A549 (cell line): Measurements from ENCODE around the gene RHOB. TPM values are rescaled to one million over a fixed set of nuclear protein-coding genes. Genes with fewer than 3 reads are reported as not detected.
A peak's percentile ranks its signal among the peaks of the same experiment; 100 is the strongest.

Experiments used
- ATAC-seq, 2 experiments: fragments of 200-7000 bp in 1 of 2; fragments of >200 bp in 1 of 2; cut with Nextera tagmentation in 1 of 2; cut with Tn5 transposase in 1 of 2; 3 replicates each; pipeline versions ENCODE4 v1.8.0 to v1.9.1; 2018 to 2020; ENCODE audit warnings: mild to moderate bottlenecking in 1 of 2, moderate library complexity in 1 of 2
- CTCF ChIA-PET: fragments of 300-600 bp; sonication (Branson Sonifier 250); formaldehyde crosslinking; extraction: SDS; loops from one replicate; lab custom pipeline; 2021; ENCODE audit warnings: antibody characterized with exemption, inconsistent platforms; lab: Yijun Ruan, JAX
- POLR2A ChIA-PET: fragments of 350-600 bp; formaldehyde crosslinking; extraction: SDS; loops from one replicate; lab custom pipeline; 2021; ENCODE audit warnings: antibody characterized with exemption, inconsistent platforms; lab: Yijun Ruan, JAX
- DNase-seq, 2 experiments: peaks; one replicate each; pipeline versions ENCODE4 v3.0.0 to v3.0.0-alpha.2; 2011 to 2016; ENCODE audit warnings: low read depth in 1 of 2, low spot score in 1 of 2
- FAIRE-seq: peaks from 2 replicates; lab custom pipeline; 2011; peaks lifted over from hg19 to GRCh38; lab: Jason Lieb, UNC
- H3K27ac ChIP-seq, 2 experiments: fragments of >200 bp; sonication (Bioruptor Twin); formaldehyde crosslinking; 3 replicates each; pipeline ENCODE4 v1.5.1; 2016 to 2017
- H3K4me1 ChIP-seq: fragments of >200 bp; sonication (Bioruptor Twin); formaldehyde crosslinking; 3 replicates; pipeline ENCODE4 v1.6.1; 2016
- H3K4me2 ChIP-seq: fragments of >200 bp; sonication (Bioruptor Twin); formaldehyde crosslinking; 3 replicates; pipeline ENCODE4 v1.6.1; 2016
- H3K4me3 ChIP-seq: fragments of >200 bp; sonication (Bioruptor Twin); formaldehyde crosslinking; 3 replicates; pipeline ENCODE4 v1.5.1; 2016
- H3K9me3 ChIP-seq: fragments of >200 bp; sonication (Bioruptor Twin); formaldehyde crosslinking; 3 replicates; pipeline ENCODE4 v1.6.1; 2016
- BHLHE40 ChIP-seq: IDR thresholded peaks from 2 replicates; pipeline ENCODE4 v1.6.1; 2012; ENCODE audit warnings: low read depth, low read length, inconsistent platforms
- CBX2 ChIP-seq: fragments of 200-600 bp; sonication (generic); IDR thresholded peaks from 2 replicates; pipeline ENCODE4 v1.6.1; 2016; ENCODE audit warnings: low read depth, mild to moderate bottlenecking, borderline replicate concordance
- CBX8 ChIP-seq: fragments of 200-600 bp; sonication (generic); IDR thresholded peaks from 2 replicates; pipeline ENCODE4 v1.6.1; 2016
- CEBPB ChIP-seq, 2 experiments: fragments of >200 bp in 1 of 2; sonication (Bioruptor Twin) in 1 of 2; formaldehyde crosslinking in 1 of 2; IDR thresholded peaks; 2 replicates each; pipeline ENCODE4 v1.6.1; 2012 to 2016
- E2F6 ChIP-seq: IDR thresholded peaks from 2 replicates; pipeline ENCODE4 v1.6.1; 2012; ENCODE audit warnings: low read depth, borderline replicate concordance
- ESRRA ChIP-seq: fragments of 150-350 bp; IDR thresholded peaks from 2 replicates; pipeline ENCODE4 v1.6.1; 2014; ENCODE audit warnings: mild to moderate bottlenecking, low read length, borderline replicate concordance
- FOSB ChIP-seq: fragments of 250-450 bp; sonication (Bioruptor Pico); IDR thresholded peaks from 2 replicates; pipeline ENCODE4 v1.5.0; 2020; ENCODE audit warnings: mild to moderate bottlenecking, moderate library complexity
- HDAC2 ChIP-seq: fragments of 200-600 bp; sonication (generic); IDR thresholded peaks from 2 replicates; pipeline ENCODE4 v1.6.1; 2016
- HES2 ChIP-seq: fragments of >200 bp; sonication (Bioruptor Twin); formaldehyde crosslinking; IDR thresholded peaks from 2 replicates; pipeline ENCODE4 v1.6.1; 2016
- HOXB13 ChIP-seq: fragments of 250-450 bp; sonication (Bioruptor Pico); IDR thresholded peaks from 2 replicates; pipeline ENCODE4 v1.5.0; 2020; ENCODE audit warnings: low read depth, mild to moderate bottlenecking, moderate library complexity
- KDM5A ChIP-seq: fragments of 200-600 bp; sonication (generic); IDR thresholded peaks from 2 replicates; pipeline ENCODE4 v1.6.1; 2016; ENCODE audit warnings: antibody characterized with exemption, mild to moderate bottlenecking
- NFE2L2 ChIP-seq: fragments of 150-350 bp; conservative IDR thresholded peaks from 2 replicates; pipeline ENCODE4 v1.6.1; 2014; ENCODE audit warnings: low read length
- NR3C1 ChIP-seq: fragments of >200 bp; sonication (Bioruptor Twin); formaldehyde crosslinking; IDR thresholded peaks from 3 replicates; pipeline ENCODE4 v1.6.1; 2017
- POLR2AphosphoS2 ChIP-seq: conservative IDR thresholded peaks from 2 replicates; pipeline ENCODE4 v1.6.1; 2012; ENCODE audit warnings: low read length, improper control_type of control experiment, inconsistent platforms
- RAD21 ChIP-seq, 2 experiments: fragments of >200 bp in 1 of 2; sonication (Bioruptor Twin) in 1 of 2; formaldehyde crosslinking in 1 of 2; IDR thresholded peaks in 1 of 2; conservative IDR thresholded peaks in 1 of 2; 2 replicates in 1 of 2; 3 replicates in 1 of 2; pipeline ENCODE4 v1.6.1; 2012 to 2018; ENCODE audit warnings: inconsistent platforms in 1 of 2
- RARB ChIP-seq: fragments of 250-450 bp; sonication (Bioruptor Pico); IDR thresholded peaks from 2 replicates; pipeline ENCODE4 v1.8.0; 2021; ENCODE audit warnings: mild to moderate bottlenecking, moderate library complexity
- WGBS: methylation state at CpG from one replicate; pipeline ENCODE4 v1.1.6; 2017; ENCODE audit errors: missing lambda C conversion rate; 5-methylcytosine and 5-hydroxymethylcytosine counted together
- polyA plus RNA-seq, 4 experiments: library from polyadenylated mRNA; depleted of rRNA in 3 of 4; stranded (reverse); fragments of >200 nt; fragmentation: RNase III in 1 of 4; extraction: RNeasy Plus Mini Kit Qiagen cat#74134 plus additional on column Dnase treatment in 1 of 4; gene quantifications; 2 replicates in 3 of 4; 3 replicates in 1 of 4; pipeline ENCODE4 v1.2.3, GENCODE V29; 2011 to 2017

RHOB gene
- polyA plus RNA-seq, 2 of the 4 experiments (the other 2 are of a cell fraction) = 84.5 to 157 TPM

GRCh38 chr2:20453087-20453486 lies 6.2 kb downstream of the RHOB start:
- ATAC-seq (no peak), FAIRE-seq (no peak), DNase-seq (no peak)
- Histone ChIP-seq H3K27ac (no peak overlapping the region), H3K4me3 (no peak overlapping the region), H3K9me3 (no peaks in the 10 kb centered on the region), H3K4me1 (peaks cover 23% of the 10 kb centered on the region), H3K4me2 (no peak overlapping the region)
- TF ChIP-seq BHLHE40 = no peak
- TF ChIP-seq HDAC2 = no peak
- WGBS = 98% methylated on average over 3 of the region's 3 CpGs
- POLR2A ChIA-PET = no interaction called here
- CTCF ChIA-PET = interaction anchor here (0.9 to 10.5 kb wide), 16 partner anchors 9 to 198 kb away, joined by 3 to 210 read pairs (median 6); partner anchors contain the start of gene HS1BP3

DNA sequence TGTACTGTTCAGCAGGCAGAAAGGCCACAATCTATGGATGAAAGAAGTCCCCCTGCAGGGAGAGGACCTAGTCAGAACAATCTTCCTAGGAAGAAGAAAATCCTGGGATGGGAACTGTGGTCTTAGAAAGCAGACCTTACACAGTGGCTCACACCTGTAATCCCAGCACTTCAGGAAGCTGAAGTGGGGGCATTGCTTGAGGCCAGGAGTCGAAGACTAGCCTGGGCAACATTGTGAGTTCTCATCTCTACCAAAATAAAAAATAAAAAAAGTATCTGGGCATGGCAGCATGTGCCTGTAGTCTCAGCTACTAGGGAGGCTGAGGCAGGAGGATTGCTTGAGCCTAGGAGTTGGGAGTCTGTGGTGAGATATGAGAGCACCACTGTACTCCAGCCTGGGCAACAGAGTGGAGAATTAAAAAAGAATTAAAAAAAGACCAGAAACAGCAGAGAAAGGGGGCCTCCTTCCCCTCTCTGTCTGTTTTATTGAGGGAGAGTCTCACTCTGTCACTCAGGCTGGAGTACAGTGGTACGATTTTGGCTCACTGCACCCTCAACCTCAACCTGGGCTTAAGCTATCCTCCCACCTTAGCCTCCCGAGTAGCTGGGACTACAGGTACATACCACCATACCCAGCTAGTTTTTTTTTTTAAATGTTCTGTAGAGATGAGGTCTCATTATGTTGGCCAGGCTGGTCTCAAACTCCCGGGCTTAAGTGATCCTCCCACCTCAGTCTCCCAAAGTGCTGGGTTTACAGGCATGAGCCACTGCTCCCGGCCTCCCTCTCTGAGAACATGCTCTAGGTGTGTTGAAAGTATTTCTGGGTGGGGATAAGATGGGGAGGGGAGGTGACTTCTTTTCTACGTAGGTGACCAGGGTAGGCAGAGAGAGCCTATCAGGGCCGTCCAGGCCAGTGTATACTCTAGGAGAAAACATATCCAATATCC lies 7.4 kb downstream of the RHOB start:
- TF ChIP-seq RARB (CRISPR knock-in tag) (no peak), NFE2L2 (no peak), E2F6 (no peak), CBX2 (no peak), FOSB (CRISPR knock-in tag) (no peak), KDM5A (no peak), ESRRA (no peak)
- TF ChIP-seq, all 56 proteins: peak for 0
- DNase-seq (no peak), ATAC-seq (no peak), FAIRE-seq (no peak)
- WGBS = 73% methylated on average over 7 of the region's 7 CpGs
- POLR2A ChIA-PET = interaction anchor here (1.7 kb wide), 1 partner anchor 7 kb away, joined by 10 read pairs; the partner anchor contains the start of gene RHOB
- Histone ChIP-seq H3K4me1 (peaks cover 19% of the 10 kb centered on the region), H3K4me2 (no peak overlapping the region), H3K27ac (no peak overlapping the region), H3K9me3 (no peaks in the 10 kb centered on the region), H3K4me3 (no peak overlapping the region)
- CTCF ChIA-PET = interaction anchor here (0.7 to 1.5 kb wide), 7 partner anchors 9 to 188 kb away, joined by 3 to 4 read pairs (median 3); no protein-coding TSS in a partner anchor

- no peak for DNase-seq
- WGBS = 71% methylated on average over 3 of the region's 3 CpGs
These were observed 8.3 kb downstream of the RHOB start for GRCh38 chr2:20455076-20455587.

DNA sequence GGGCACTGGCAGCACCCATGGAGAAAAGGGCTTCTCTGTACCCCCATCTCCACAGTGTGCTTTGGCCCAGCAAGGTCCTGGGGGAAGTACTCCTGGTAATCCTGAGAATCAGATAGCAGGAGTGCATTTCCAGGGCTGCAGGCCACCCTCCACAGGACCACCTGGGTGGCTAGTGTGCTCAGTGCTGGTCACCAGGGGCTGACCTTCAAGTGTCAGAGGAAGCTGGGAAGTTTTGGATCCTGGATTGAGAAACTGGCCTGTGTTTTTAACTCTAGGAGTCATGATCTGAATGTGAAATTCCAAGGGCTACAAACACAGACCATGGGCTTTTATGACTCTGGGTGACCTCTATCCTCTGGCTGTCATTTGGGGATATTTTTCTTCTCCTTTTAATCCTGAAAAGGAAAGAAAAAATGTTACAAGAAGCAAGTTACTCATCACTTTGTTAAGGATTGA lies 9.3 kb downstream of the RHOB start:
- no peak for FAIRE-seq
- Histone ChIP-seq H3K4me3 (no peak overlapping the region), H3K4me1 (peaks cover 2% of the 10 kb centered on the region; the same call in 1 of the 3 replicates), H3K4me2 (no peak overlapping the region), H3K27ac (0 out of 6 replicates have a peak overlapping the region, but pooled peaks of 1 of the 2 experiments have one; percentile 29), H3K9me3 (no peaks in the 10 kb centered on the region; the same call in 2 of the 3 replicates)
- ChIA-PET CTCF (interaction anchor here (1.0 to 1.9 kb wide), 5 partner anchors 9 to 194 kb away, joined by 3 to 7 read pairs (median 4); partner anchors contain the start of gene RHOB), POLR2A (interaction anchor here (1.7 kb wide), 1 partner anchor 9 kb away, joined by 10 read pairs; the partner anchor contains the start of gene RHOB)
- no peak for ATAC-seq
- DNase-seq = no peak
- TF ChIP-seq RAD21 (conservative IDR thresholded peaks at IDR 0.05 in 1 of 2, IDR thresholded peaks at IDR 0.05 in 1 of 2) (no peak), HOXB13 (CRISPR knock-in tag) (no peak), HES2 (no peak), CBX8 (no peak), POLR2AphosphoS2 (no peak)

More at GRCh38 chr2:20455076-20455587, 8.3 kb downstream of the RHOB start:
- ChIA-PET CTCF (interaction anchor here (0.7 to 1.9 kb wide), 7 partner anchors 10 to 141 kb away, joined by 3 to 7 read pairs (median 3); no protein-coding TSS in a partner anchor), POLR2A (interaction anchor here (1.7 kb wide), 1 partner anchor 8 kb away, joined by 10 read pairs; the partner anchor contains the start of gene RHOB)
- FAIRE-seq (no peak), ATAC-seq (no peak)
- Histone ChIP-seq H3K4me1 (peaks cover 11% of the 10 kb centered on the region), H3K4me3 (no peak overlapping the region), H3K9me3 (no peaks in the 10 kb centered on the region), H3K27ac (no peak overlapping the region), H3K4me2 (no peak overlapping the region)
- no peak for TF ChIP-seq NR3C1
- no peak for TF ChIP-seq CEBPB (IDR thresholded peaks at IDR 0.05)
